Activated CD4-positive, alpha-beta T cell treated with anti-CD3 and anti-CD28 coated beads, Interleukin-2, Interleukin-6, amounts not matched to agents 100 ng/mL and 50 ng/mL, durations not matched to agents 16 hours and 8 hours (primary cell): ENCODE results near the gene UBE2E2.

Source experiments
- DNase-seq: peaks from one replicate; pipeline ENCODE4 v3.0.0-alpha.2; 2020

The UBE2E2 gene

DNA sequence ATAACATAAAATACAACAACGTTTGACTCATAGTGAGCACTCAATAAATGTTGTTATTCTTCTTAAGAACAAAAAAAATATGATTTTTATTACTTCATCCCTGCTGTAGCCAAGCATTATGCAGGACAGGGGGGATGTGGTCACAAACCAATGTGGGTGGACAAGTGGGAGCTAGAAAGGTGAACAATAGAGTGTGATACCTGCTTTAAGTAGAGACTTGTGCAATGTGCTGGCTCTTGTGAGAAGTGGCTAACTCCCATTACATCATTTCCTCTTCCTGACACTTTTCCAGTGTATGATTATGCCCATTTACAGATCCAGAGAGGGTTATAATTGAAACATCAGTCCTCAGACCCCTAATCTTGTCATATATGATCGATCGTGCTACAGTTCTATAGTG, 193.6 kb downstream of the UBE2E2 start:
- no peak for DNase-seq

DNA sequence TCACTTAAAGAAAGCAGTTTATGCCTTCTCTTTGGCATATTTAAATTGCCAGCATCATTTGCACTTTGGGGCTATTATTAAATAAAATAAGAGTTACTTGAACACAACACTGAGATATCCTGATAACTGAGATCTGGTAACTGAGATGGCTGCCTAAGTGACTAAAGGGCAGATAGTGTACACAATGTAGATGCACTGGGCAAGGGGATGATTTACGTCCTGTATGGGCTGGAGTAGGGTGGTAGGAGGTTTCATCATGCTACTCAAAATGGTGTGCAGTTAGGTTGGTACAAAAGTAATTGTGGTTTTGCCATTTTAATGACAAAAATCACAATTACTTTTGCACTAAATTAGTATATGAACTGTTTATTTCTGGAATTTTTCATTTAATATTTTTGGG, 196.1 kb downstream of the UBE2E2 start:
- no peak for DNase-seq

DNA sequence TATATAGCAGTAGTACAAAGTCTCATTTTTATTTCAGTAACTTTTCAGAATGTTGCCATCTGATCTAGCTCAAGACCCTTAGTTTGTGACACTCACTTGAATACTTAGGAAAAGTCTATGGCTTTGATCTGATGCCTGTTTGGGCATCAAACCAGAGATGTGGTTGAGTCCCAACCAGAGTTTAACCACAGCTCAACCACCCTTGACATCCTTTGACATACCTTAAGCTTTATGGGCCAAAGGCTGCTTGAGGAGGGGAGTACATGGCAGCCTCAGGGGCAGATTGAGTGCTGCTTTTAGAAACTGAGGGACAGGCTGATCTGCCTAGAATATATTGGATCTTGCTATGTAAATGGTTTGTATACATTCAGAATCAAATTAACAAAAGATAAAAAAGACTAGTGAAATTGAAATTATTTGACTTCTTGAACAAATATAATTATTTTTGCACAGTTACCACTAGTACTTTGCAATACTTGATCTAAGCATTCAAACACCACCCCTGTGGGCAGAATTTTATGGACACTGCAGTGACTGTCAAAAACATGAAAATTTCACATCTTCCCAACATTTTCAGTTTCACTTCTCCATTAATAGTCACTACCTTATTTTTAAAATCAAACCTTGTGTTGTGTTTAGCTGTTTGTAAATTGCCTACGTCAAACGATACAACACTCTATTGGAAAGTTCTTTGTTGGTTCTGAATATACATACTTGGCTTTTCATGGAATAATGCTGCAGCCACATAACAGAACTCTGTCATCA, 199.8 kb downstream of the UBE2E2 start:
- peak; percentile 8 for DNase-seq

DNA sequence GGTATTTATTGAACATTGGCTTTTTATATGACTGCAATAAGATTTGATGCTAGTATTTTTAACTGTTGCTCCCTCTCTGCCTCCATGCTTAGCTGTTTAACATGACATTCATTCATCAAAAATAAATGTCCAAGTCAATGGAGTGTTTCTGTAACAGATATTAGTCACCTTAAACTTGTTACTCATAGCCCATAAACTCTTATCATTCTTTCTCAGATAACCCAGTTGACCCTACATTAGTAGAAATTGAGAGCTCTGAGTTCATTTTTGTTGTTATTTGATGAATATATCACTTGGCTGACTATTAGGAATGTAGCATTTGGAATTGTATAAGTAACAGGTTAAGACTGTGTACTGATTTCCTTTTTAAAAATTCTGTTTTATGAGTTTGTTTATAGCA, 201.1 kb downstream of the UBE2E2 start:
- DNase-seq: no peak

DNA sequence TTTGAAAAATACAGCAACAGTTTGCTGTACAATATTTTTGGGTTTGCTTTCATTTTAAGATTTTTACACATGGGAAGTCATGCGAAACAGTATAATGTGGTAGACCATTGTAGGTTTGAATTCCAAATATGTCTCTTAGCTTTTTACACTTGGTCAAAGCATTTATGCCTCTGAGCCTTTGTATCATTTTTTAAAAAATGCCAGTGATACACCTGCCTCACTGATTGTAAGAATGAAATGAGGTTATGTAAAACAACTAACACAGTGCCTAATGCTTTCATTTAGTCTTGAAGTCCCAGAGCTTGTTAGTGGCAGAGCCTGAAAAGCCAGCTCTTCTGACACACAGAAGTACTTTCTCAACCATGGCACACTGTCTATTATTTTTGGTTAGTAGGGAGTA, 202.0 kb downstream of the UBE2E2 start:
- DNase-seq: no peak

DNA sequence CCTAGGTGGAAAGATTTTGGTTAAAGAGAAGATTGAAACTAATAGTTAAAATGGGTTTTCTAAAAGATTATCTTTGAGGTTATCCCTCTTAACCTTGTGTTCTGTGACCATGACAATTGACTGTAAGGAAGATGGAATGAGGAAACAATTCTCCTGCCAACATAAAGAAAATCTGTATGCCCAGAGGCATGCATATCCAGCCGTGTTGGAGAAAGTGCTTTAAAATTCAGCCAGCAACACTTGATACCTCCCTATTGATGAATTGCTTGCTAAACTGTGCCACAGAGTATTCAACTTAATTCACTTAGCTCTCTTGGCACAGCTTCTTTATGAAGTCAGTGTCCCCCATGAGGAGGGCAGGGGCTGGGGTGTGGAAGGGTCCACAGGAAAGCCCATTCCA, 203.5 kb downstream of the UBE2E2 start:
- no peak for DNase-seq

DNA sequence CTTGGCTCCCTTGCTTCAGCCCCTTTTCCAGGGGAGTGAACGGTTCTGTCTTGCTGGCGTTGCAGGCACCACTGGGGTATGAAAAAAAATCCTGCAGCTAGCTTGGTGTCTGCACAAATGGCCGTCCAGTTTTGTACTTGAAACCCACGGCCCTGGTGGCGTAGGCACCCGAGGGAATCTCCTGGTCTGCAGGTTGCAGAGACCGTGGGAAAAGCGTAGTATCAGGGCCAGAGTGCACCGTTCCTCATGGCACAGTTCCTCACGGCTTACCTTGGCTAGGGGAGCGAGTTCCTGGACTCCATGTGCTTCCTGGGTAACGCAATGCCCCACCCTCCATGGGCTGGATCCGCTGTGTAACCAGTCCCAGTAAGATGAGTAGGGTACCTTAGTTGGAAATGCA, 214.9 kb downstream of the UBE2E2 start:
- DNase-seq: no peak

DNA sequence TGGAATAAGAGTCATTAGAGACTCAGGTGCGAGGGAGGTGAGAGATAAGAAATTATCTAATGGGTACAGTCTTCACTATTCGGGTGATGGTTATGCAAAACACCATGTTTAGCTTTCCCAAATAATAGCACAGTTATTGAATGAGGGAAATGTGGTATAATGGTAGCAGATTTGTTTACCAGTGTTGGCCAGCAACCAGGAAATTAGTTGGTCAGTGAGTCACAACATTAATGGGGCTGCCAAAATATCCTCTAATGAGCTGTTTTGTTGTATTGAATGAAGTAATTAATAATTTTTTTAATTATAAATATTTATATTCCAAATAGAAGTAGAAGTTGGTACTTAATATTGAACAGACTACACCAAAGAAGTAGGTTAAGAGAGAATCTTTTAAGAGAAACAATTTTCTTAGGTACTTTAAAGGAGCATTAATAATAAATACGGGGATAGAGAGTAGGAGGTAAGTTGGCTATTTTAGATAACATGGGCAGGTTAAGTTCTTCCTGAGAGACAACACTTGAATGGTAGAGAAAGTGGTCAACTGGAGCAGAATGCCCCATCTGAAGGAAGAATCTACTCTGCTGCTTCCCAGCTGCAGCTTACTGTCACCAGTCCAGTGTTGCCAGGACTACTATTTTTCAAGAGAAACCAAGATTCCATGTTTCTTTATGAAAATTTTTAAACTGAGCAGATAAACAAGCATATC, 218.8 kb downstream of the UBE2E2 start:
- DNase-seq: no peak

DNA sequence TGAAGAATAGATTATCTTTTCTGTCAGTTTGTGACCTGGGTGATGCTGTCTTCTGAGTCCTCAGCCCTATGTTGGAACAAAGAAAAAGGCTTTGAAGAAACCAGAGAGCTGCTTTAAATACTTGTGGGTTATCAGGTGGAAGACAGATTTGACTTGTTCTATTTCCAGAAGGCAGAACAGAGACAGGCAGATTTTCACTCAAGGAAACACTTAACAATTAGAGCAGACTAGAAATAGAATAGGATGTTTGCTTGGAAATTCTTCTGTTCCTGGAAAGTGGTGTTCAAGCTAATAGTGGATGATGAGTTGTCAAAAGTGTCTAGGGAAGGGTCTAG, 219.4 kb downstream of the UBE2E2 start:
- no peak for DNase-seq

DNA sequence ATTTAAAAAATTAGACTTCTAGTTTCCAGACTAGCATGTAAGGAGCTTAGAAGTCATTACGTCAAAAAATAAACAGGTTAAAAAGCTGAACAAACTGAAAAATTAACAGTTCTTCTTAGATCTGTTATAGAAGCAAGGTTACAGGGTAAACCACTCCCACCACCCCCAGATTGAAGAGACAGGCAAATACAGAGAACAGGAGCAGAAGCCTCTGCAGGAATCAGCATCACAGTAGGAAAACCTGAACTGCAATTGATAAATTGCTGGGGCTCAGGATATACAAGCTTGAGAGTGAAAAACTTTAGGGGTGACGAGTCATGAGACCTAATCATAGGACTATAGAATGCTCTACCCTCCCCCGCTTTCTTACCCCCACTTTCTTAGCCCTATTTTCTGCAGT, 222.3 kb downstream of the UBE2E2 start:
- DNase-seq: no peak

DNA sequence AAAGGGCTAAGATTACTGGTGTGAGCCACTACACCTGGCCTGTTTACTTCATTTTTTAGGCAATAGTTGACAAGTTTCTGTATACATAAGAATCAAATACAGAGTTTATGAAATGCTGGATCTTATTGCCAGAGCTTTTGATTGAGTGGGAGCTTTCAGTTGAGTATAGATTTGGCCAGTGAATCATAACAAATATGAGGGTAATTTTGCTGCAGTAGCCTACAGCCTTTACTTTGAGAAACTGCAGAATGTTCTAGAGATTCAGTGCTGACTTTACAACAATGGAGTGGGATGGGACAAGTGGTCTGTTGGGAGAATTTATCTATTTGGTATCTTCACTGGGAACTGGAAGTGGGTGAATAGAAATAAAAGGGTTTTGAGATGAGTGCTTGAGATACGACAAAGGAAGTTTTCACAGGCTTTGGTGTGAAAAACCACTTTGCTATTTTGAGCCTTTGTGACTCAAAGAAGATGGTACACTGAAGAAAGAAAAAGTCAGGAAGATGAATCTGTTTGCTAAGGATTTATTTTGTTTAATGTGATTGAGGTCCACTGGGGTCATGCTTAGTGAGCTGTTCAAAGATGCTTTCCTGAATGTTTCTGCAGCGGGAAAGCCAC, 227.8 kb downstream of the UBE2E2 start:
- DNase-seq: peak; percentile 19

DNA sequence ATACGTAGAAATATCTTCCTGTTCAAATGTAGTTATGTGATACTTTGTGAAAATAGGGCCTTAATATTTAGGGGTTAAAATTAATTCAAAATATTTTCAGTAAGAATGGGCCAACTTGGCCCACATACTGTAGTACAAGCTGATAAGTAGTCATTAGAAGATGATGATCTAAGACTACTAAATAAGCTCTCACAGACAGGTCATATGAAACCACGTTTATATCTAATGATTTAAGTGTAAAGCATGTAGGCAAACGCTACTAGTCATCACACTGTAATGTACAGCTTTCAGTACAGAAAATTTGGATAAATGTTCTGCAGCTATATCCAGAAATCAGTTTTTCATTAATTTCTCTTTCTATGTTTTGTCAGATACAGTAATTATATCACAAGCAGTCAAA, 228.6 kb downstream of the UBE2E2 start:
- DNase-seq: no peak

DNA sequence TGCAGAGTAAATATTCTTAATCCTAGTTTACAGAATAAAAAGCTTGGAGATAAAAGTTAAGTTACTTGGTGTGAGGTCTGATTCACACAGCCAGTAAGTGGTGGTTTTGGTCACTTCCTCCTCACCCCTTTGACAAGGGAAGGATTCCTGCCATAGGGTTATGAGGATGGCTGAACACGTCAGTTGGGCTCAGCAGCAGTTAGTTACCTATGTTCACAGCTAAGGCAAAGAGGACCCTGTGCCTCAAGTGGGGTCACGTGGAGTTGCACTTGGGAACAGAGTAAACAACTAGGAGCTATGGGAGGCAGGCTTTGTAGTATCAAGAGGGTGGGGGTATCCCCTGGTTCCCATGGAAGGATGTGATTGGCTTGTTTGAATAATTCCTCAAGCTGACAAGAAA, 232.2 kb downstream of the UBE2E2 start:
- DNase-seq: no peak

DNA sequence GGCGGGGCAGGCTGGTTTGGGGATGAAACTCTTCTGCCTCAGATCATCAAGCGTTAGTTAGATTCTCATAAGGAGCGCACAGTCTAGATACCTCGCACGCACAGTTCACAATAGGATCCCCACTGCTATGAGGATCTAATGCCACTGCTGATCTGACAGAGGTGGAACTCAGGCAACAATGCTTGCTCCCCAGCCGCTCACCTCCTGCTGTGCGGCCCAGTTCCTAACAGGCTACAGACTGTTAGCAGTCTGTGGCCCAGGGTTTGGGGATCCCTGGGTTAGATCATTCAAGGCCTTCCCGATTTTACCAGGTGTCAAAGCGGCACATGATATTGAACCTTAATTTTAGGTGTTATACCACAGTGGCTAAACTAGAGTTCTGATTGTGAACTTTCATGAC, 232.8 kb downstream of the UBE2E2 start:
- no peak for DNase-seq

DNA sequence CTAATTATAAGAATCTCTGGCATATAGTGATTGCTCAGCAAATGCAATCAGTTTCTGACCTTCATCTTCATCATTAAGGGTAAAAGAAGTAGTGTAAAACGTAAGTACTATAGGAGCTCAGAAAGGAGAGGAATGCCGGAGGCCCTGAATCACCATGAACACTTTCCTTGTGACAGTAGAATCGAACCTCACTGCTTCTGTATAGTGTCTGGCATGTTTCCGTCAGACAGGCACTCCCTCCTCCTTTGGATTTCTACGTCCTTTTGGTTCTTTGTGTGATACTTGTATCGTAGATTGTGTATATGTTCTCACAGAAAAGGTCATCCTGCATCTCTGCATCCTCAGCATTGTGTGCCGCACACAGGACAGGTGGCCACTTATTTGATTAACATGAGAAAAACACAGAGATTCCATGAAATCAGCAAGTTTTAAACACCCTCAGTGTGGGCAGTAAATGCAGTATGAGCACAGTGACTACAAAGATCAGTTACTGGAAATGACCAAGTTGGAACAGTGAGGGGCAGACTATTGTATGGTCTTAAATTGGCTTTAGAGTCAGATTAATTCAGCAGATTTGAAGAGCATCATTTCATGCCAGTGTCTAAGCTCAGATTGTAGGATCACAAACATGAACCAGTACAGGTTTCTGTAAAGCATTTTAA, 234.5 kb downstream of the UBE2E2 start:
- DNase-seq: no peak

DNA sequence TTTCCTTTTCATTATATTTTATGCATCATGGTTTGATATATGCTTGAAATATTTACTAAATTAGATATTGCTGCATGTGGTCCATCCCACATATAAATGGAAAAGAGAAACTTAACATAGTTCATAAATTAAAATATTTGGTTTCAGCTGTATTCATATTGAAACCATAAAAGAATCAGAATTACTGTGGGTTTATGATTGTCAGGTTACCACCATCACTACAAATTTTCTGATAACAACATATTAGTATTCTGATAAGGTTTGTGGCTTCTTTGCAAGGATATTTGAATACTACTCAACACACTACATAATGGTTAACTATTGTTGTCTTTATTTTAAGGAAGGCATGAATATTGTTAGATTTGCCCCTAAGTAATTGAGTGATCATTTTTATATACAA, 235.5 kb downstream of the UBE2E2 start:
- peak; percentile 9 for DNase-seq

DNA sequence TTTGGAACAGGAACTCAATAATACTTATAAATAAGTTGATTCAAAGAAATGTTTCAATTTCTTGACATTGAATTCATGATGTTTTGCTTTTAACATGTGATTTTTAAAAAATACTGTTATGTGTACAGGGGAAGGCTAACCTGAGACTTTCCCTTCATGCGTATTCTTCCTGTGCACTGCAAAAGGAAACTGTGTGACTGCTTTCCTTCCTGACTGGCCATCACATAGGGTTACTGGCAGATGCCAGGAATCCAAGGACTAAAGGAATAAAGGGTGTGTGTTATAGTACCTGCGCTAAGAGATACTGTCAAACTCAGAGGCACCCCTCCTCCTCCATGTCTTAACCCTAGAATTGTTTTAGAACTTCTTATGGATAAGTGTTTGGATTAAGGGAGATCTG, 236.0 kb downstream of the UBE2E2 start:
- peak; percentile 6 for DNase-seq

DNA sequence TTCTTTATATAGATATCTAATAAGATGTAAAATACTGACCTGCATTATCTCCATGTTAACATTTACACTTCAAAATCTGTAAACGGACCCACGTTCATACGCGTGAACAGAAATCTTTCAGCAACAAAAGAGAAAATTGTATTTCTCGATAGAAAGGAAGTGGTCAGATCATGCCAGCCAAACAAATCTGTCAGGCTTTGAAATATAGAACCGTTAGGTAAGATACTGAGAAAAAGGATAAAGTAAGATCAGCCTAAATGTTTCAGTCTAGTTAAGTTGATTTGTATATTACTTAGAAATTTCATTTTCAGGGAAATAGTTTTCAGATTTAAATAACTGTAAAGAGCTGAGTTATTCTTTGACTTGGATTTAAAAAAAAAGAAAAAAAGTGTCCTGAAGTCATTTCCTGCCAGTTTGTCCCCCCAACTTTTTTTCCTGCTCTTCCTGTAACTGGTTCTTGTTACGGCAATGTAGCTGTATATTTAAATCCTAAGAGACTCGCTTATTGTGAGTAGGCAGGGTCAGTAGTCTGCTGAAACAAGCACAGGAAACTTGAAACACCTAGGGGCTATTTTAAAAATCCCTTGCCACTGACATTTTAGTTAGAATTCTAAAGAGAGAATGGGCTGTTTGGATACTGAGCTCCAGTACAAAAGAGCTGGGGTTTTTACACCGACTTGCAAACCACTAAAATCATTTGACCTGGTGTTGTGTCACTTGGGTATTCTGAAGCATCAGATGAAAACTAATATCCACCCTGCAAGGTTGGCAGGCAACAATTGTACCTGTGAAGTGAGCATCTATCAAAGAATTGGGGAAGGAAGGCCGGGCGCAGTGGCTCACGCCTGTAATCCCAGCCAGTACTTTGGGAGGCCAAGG, 237.5 kb downstream of the UBE2E2 start:
- DNase-seq: peak; percentile 30

DNA sequence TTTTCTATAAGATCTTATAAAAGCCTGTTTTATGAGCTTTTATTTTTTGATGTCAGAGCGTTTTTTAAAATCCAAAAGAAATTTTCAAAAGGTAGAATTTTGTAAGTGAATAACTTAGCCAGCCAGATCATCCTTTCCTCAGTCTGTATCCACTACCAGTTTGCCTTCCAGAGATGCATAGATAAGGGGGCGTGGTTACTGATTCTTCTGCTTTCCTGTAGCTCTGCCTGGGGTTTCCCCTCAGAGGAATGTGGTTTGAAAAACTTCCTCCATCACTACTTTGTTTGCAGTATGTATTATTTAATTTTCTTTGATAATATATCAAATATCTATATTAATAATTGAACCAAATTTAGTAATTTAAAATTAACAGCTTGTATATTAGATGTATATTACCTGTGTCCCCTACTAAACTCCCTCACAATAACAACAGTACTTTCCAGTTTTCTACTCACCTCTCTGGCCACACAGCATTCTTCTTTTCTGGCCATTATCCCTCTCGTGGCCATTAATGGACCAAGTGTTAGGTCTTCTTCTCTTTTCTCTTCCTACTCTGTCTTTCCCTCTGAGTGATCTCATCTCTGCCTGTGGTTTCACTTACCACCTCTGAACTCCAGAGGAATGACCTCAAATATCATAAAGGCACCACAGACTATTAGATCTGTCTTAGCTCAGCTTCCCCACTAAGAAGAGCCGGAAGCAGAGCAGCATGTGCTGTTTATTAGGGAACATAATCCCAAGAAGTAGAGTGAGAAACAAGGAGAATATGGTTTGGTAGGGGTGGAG, 239.7 kb downstream of the UBE2E2 start:
- peak; percentile 50 for DNase-seq

DNA sequence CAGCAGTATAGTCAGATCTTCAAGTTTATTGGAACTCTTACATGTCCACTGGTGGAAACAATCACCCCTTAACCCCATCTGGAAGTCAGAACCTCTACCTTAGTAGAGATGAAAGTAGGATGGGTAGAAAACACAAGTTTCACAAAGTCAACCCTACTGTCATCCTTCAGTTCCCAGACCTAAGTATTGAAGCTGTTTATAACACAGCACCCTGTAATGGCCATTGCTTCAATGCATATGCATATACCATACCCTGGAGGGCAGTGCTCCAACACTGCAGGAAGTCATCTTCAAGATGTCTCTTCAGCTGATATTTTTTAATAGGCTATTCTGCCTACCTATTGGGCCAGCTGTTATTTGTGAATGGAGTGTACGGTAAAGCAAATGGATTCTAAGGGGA, 241.3 kb downstream of the UBE2E2 start:
- DNase-seq: no peak

DNA sequence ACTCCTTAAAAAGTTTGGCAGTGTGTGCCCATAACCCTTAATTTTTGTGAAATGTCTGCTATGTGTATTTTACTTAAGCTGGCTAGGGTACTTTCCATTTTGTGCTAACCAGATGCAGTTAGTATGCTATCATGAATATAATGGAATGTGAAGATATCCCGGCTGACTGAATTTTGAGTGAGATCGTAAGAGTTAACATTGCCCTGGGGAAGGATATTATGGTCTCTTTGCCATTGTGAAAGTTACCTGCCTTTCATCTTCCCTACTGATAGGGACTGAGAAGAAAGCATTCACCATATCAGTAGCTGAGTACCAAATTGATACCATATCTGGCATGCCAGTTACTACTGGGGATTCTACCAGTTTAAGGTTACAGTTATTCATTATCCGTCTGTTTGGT, 243.2 kb downstream of the UBE2E2 start:
- no peak for DNase-seq

DNA sequence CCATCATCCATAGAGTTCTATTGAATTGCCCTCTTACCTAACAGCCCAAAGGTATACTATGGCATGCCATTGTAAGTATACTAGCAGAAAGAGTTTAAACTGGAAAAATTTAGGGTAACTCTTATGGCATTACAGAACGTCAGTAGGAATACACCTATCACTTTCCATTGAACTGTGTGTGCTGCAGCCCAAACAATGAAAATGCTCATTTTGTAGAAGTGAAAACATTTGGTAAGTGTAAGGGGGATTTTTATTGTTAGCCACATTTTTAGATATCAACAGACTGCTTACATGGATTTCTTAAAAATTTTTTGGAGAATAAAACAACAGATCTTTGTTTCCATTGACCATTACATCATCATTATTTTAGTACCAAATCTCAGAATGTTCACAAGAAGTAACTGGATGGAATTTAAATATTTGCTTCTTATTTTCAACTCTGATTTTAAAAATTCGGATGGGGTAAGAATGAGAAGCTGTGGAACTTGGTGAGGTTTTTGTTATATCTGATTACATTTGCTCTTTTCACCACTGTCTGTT, 245.9 kb downstream of the UBE2E2 start:
- DNase-seq: no peak
